IMR-90 (cell line): ENCODE data around the gene ZYG11A. TPM values are rescaled to one million over a fixed set of nuclear protein-coding genes. Genes with fewer than 3 reads are reported as not detected.

Experiments used
- ATAC-seq: fragments of 200-7000 bp; cut with Tn5 transposase; 2 replicates; pipeline ENCODE4 v1.9.1; 2020; ENCODE audit warnings: low read depth, mild to moderate bottlenecking, moderate library complexity
- BruUV-seq: library from RNA; stranded (reverse); fragments of 400-500 nt; replicated peaks from 2 replicates; lab custom pipeline; 2021; lab: Mats Ljungman, UMichigan
- CTCF ChIA-PET: fragments of 300-600 bp; formaldehyde crosslinking; extraction: SDS; loops from one replicate; lab custom pipeline; 2021; ENCODE audit warnings: antibody characterized with exemption; lab: Yijun Ruan, JAX
- POLR2A ChIA-PET: fragments of 300-600 bp; sonication (Branson Sonifier 250); formaldehyde crosslinking; loops from one replicate; lab custom pipeline; 2022; ENCODE audit warnings: antibody characterized with exemption; ENCODE audit not compliant: unreplicated experiment; lab: Charles Lee
- DNase-seq: peaks from one replicate; pipeline ENCODE4 v3.0.0; 2013
- H2AFZ ChIP-seq: replicated peaks from 2 replicates; pipeline ENCODE3; 2013; ENCODE audit warnings: low read length, mild to moderate bottlenecking; ENCODE audit not compliant: poor library complexity
- H2AK5ac ChIP-seq: 2 replicates; pipeline ENCODE4 v1.6.1; 2013; ENCODE audit warnings: low read depth, low read length, inconsistent platforms
- H2AK9ac ChIP-seq: replicated peaks from 2 replicates; pipeline ENCODE3; 2013; ENCODE audit warnings: mild to moderate bottlenecking, low read depth, low read length, moderate library complexity; ENCODE audit not compliant: poor library complexity
- H2BK120ac ChIP-seq: 2 replicates; pipeline ENCODE4 v1.6.1; 2013; ENCODE audit warnings: low read depth, low read length, inconsistent platforms
- H2BK15ac ChIP-seq: 3 replicates; pipeline ENCODE4 v1.6.1; 2013; ENCODE audit warnings: low read depth, low read length, inconsistent platforms
- H2BK20ac ChIP-seq: 2 replicates; pipeline ENCODE4 v1.6.1; 2013; ENCODE audit warnings: low read depth, mild to moderate bottlenecking, inconsistent platforms, low read length, moderate library complexity
- H2BK5ac ChIP-seq: 2 replicates; pipeline ENCODE4 v1.6.1; 2013; ENCODE audit warnings: mild to moderate bottlenecking, low read depth, low read length, inconsistent platforms; ENCODE audit not compliant: poor library complexity, severe bottlenecking
- H3K14ac ChIP-seq: replicated peaks from 2 replicates; pipeline ENCODE4 v1.6.1; 2013; ENCODE audit warnings: low read depth, low read length, inconsistent platforms
- H3K18ac ChIP-seq: 2 replicates; pipeline ENCODE4 v1.6.1; 2013; ENCODE audit warnings: low read depth, low read length, control low read depth
- H3K23ac ChIP-seq: 2 replicates; pipeline ENCODE4 v1.6.1; 2013; ENCODE audit warnings: low read depth, low read length, inconsistent platforms
- H3K27ac ChIP-seq: 2 replicates; pipeline ENCODE4 v1.5.1; 2013; ENCODE audit warnings: mild to moderate bottlenecking, control low read depth, low read length; ENCODE audit not compliant: insufficient read depth
- H3K27me3 ChIP-seq: 2 replicates; pipeline ENCODE4 v1.6.1; 2013; ENCODE audit warnings: low read length; ENCODE audit not compliant: control insufficient read depth, insufficient read depth
- H3K36me3 ChIP-seq: 2 replicates; pipeline ENCODE4 v1.6.1; 2013; ENCODE audit warnings: low read length, mixed read lengths; ENCODE audit not compliant: control insufficient read depth, insufficient read depth
- H3K4ac ChIP-seq: 2 replicates; pipeline ENCODE4 v1.6.1; 2013; ENCODE audit warnings: low read depth, low read length, inconsistent platforms
- H3K4me1 ChIP-seq: 2 replicates; pipeline ENCODE4 v1.6.1; 2013; ENCODE audit warnings: low read length, mixed read lengths; ENCODE audit not compliant: control insufficient read depth, insufficient read depth
- H3K4me2 ChIP-seq: 2 replicates; pipeline ENCODE4 v1.6.1; 2013; ENCODE audit warnings: low read depth, mild to moderate bottlenecking, control low read depth, low read length, moderate library complexity
- H3K4me3 ChIP-seq: 2 replicates; pipeline ENCODE4 v1.5.1; 2013; ENCODE audit warnings: low read depth, mild to moderate bottlenecking, control low read depth, low read length, moderate library complexity; ENCODE audit not compliant: insufficient read depth
- H3K56ac ChIP-seq: 2 replicates; pipeline ENCODE4 v1.6.1; 2013; ENCODE audit warnings: low read length, inconsistent platforms; ENCODE audit not compliant: insufficient read depth; ENCODE audit errors: extremely low read depth
- H3K79me1 ChIP-seq, 2 experiments: 2 replicates each; pipeline ENCODE4 v1.6.1; 2013; ENCODE audit warnings: low read length in 2 of 2, inconsistent platforms in 1 of 2, low read depth in 1 of 2
- H3K9ac ChIP-seq: 2 replicates; pipeline ENCODE4 v1.6.1; 2013; ENCODE audit warnings: low read depth, low read length, control low read depth
- H3K9me1 ChIP-seq: 2 replicates; pipeline ENCODE4 v1.6.1; 2013; ENCODE audit warnings: low read length, inconsistent platforms; ENCODE audit not compliant: insufficient read depth
- H3K9me3 ChIP-seq: 2 replicates; pipeline ENCODE4 v1.6.1; 2013; ENCODE audit warnings: low read length; ENCODE audit not compliant: control insufficient read depth, insufficient read depth
- H4K20me1 ChIP-seq: 2 replicates; pipeline ENCODE4 v1.6.1; 2013; ENCODE audit warnings: low read length, inconsistent platforms; ENCODE audit not compliant: insufficient read depth
- H4K5ac ChIP-seq: 2 replicates; pipeline ENCODE4 v1.6.1; 2013; ENCODE audit warnings: mild to moderate bottlenecking, low read depth, low read length, control low read depth
- H4K8ac ChIP-seq, 2 experiments: 2 replicates each; pipeline ENCODE4 v1.6.1; 2013; ENCODE audit warnings: low read depth in 2 of 2, low read length in 2 of 2, control low read depth in 1 of 2, inconsistent platforms in 1 of 2
- H4K91ac ChIP-seq: 2 replicates; pipeline ENCODE4 v1.6.1; 2013; ENCODE audit warnings: low read depth, low read length, inconsistent platforms; ENCODE audit not compliant: insufficient read depth
- CEBPB ChIP-seq: IDR thresholded peaks from 2 replicates; pipeline ENCODE4 v1.6.1; 2012; ENCODE audit warnings: low read depth, low read length, improper control_type of control experiment
- CHD1 ChIP-seq: IDR thresholded peaks from 2 replicates; pipeline ENCODE4 v1.6.1; 2012; ENCODE audit warnings: low read depth, low read length, improper control_type of control experiment
- FOS ChIP-seq: fragments of 150-350 bp; IDR thresholded peaks from 2 replicates; pipeline ENCODE4 v1.6.1; 2016; ENCODE audit warnings: low read depth, low read length
- MAFK ChIP-seq: IDR thresholded peaks from 2 replicates; pipeline ENCODE4 v1.6.1; 2012; ENCODE audit warnings: low read depth, low read length, improper control_type of control experiment
- MAZ ChIP-seq: IDR thresholded peaks from 2 replicates; pipeline ENCODE4 v1.6.1; 2012; ENCODE audit warnings: low read depth, mild to moderate bottlenecking, low read length, improper control_type of control experiment, moderate library complexity, borderline replicate concordance
- MXI1 ChIP-seq: IDR thresholded peaks from 2 replicates; pipeline ENCODE4 v1.6.1; 2012; ENCODE audit warnings: low read depth, mild to moderate bottlenecking, low read length, moderate library complexity, borderline replicate concordance
- RAD21 ChIP-seq: IDR thresholded peaks from 2 replicates; pipeline ENCODE4 v1.6.1; 2012; ENCODE audit warnings: low read length, improper control_type of control experiment
- RFX5 ChIP-seq: IDR thresholded peaks from 2 replicates; pipeline ENCODE4 v1.8.0; 2012; ENCODE audit warnings: low read depth, mild to moderate bottlenecking, low read length, moderate library complexity
- WGBS, 2 experiments: methylation state at CpG; one replicate each; pipeline versions ENCODE4 v1.1.5 to v1.1.7; 2013; ENCODE audit warnings: missing lambda C conversion rate in 2 of 2; ENCODE audit not compliant: insufficient read length in 1 of 2; ENCODE audit errors: extremely low coverage in 2 of 2; 5-methylcytosine and 5-hydroxymethylcytosine counted together
- dilution Hi-C: fragments of 300-500 bp; cut with HindIII; formaldehyde crosslinking; loops from one replicate; pipeline ENCODE4 v1.14.3; 2018; ENCODE audit warnings: low sequenced_read_pairs; ENCODE audit not compliant: unreplicated experiment
- in situ Hi-C: fragments of 300-500 bp; cut with MboI; formaldehyde crosslinking; loops from 3 replicates; pipeline ENCODE4 v1.14.3; 2019; ENCODE audit warnings: low sequenced_read_pairs, inconsistent platforms, mixed read lengths
- intact Hi-C: fragments of 100-400 bp; cut with micrococcal nuclease; formaldehyde crosslinking; loops from 2 replicates; pipeline ENCODE4 v1.10.0; 2022
- polyA plus RNA-seq, 3 experiments: library from polyadenylated mRNA; depleted of rRNA; stranded (reverse); fragments of >200 nt; gene quantifications; 2 replicates each; pipeline ENCODE4 v1.2.3, GENCODE V29; 2012; ENCODE audit warnings: low replicate concordance in 1 of 3
- total RNA-seq: library from RNA; depleted of rRNA; stranded (reverse); fragments of >200 nt; gene quantifications from 2 replicates; pipeline ENCODE4 v1.2.3, GENCODE V29; 2012
- TF ChIP-seq, protein P1 (sequence below): fragments of 150-350 bp; IDR thresholded peaks from 2 replicates; pipeline ENCODE4 v1.6.1; 2017; ENCODE audit warnings: mild to moderate bottlenecking, antibody characterized with exemption, low read length, low read depth

The ZYG11A gene
- total and polyA plus RNA-seq, 2 of the 4 experiments (the other 2 are of a cell fraction): 0.63 to 2.0 TPM

DNA sequence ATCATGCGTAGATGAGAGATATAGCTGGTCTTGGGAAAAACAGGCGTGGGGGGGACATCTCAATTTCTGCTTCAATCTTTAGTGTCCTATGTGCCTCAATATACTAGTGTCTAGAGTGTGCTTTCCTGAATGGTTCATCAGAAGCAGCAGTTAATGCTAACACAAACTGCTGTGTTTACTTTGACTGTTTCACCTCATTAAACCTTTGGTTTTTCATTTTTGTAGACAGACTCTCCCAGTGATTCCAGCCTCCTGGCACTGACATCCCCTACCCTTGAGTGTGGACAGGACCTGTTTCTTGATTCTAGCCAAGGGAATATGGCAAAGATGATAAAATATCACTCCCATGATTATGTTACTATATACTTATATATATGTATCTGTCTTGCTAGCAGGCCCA lies 37.6 kb downstream of the ZYG11A start:
- ChIA-PET CTCF (interaction anchor here (0.6 kb wide), 1 partner anchor 77 kb away, joined by 3 read pairs; no protein-coding TSS in a partner anchor), POLR2A (no interaction called here)
- H3K9me3 ChIP-seq: no peaks in the 10 kb centered on the region
- no peak overlapping the region for H3K4me3 ChIP-seq
- no peak overlapping the region for H2BK20ac ChIP-seq
- no CpG with 5 or more reads among the region's 2 CpGs for WGBS, 2 experiments
- no peak overlapping the region for H2AK5ac ChIP-seq
- H4K5ac ChIP-seq: no peak overlapping the region
- H2BK5ac ChIP-seq: no peak overlapping the region
- H3K23ac ChIP-seq: no peak overlapping the region
- no TSS peak for BruUV-seq
- H2BK120ac ChIP-seq: no peak overlapping the region
- H3K9ac ChIP-seq: no peak overlapping the region
- no peaks in the 10 kb centered on the region for H4K20me1 ChIP-seq
- no peak overlapping the region for H3K14ac ChIP-seq
- H3K27ac ChIP-seq: no peak overlapping the region
- TF ChIP-seq, protein P1, sequence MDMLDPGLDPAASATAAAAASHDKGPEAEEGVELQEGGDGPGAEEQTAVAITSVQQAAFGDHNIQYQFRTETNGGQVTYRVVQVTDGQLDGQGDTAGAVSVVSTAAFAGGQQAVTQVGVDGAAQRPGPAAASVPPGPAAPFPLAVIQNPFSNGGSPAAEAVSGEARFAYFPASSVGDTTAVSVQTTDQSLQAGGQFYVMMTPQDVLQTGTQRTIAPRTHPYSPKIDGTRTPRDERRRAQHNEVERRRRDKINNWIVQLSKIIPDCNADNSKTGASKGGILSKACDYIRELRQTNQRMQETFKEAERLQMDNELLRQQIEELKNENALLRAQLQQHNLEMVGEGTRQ: no peak
- TF ChIP-seq MXI1 (no peak), CHD1 (no peak), FOS (no peak), CEBPB (no peak), RAD21 (no peak), RFX5 (no peak), MAFK (no peak), MAZ (no peak)
- no peak overlapping the region for H2AFZ ChIP-seq
- no peak overlapping the region for H3K56ac ChIP-seq
- H3K36me3 ChIP-seq: 0 out of 2 replicates have a peak, but pooled peaks cover 1% of the 10 kb centered on the region
- H3K18ac ChIP-seq: no peak overlapping the region
- H2BK15ac ChIP-seq: no peak overlapping the region
- dilution Hi-C loops (no loop called here), intact Hi-C loops (no loop called here), in situ Hi-C loops (no loop called here)
- H3K4me1 ChIP-seq: no peaks in the 10 kb centered on the region
- no peak overlapping the region for H3K4ac ChIP-seq
- H3K9me1 ChIP-seq: peaks cover 2% of the 10 kb centered on the region; the same call in 1 of the 2 replicates
- DNase-seq (no peak), ATAC-seq (no peak)
- no peak overlapping the region for H4K8ac ChIP-seq
- no peaks in the 10 kb centered on the region for H3K27me3 ChIP-seq
- H4K91ac ChIP-seq: no peak overlapping the region
- no peaks in the 10 kb centered on the region for H3K79me1 ChIP-seq
- no peak overlapping the region for H2AK9ac ChIP-seq
- no peak overlapping the region for H3K4me2 ChIP-seq
